ENCODE data around the gene SGMS1. TPM values are rescaled to one million over a fixed set of nuclear protein-coding genes. Genes with fewer than 3 reads are reported as not detected.

Gene SGMS1
- total RNA-seq, 1 experiment from 2014 or later: 20.4 TPM

DNA sequence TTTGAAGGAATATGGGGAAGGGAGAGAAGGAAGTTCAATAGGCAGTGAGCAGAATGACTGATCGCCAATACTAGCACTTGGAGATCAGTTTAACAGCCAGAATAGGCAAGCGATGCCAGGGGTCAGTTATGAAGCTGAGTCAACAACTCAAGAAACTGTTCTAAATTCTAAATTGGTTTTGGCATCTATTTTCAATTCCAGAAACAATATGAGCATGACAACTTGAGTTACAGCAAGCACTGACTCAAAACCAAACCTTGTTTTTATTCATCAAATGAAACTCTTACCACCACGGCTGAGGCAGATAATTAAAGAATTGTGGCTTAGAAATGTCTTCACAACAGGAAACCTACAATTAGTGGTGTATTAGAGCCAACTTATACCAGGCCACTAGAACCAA is 192.0 kb downstream of the SGMS1 start:
- H4K8ac ChIP-seq (replicated peaks; ENCODE audit: insufficient read length, low read depth, low read length): no peak overlapping the region
- no peak overlapping the region for H3K4me3 Mint-ChIP-seq
- no peak overlapping the region for H2BK12ac ChIP-seq (ENCODE audit: insufficient read length, low read depth, low read length)
- WGBS (ENCODE audit: extremely low coverage, insufficient read length, low lambda C conversion rate): no CpG with 5 or more reads among the region's 3 CpGs
- H3K79me1 ChIP-seq (ENCODE audit: insufficient read depth, low read depth, low read length, poor library complexity, severe bottlenecking): no peaks in the 10 kb centered on the region
- H3K4me2 ChIP-seq (ENCODE audit: insufficient read depth, insufficient read length, low read length): no peak overlapping the region
- H4K91ac ChIP-seq (ENCODE audit: insufficient read length, low read depth, low read length): no peak overlapping the region
- H4K5ac ChIP-seq (ENCODE audit: insufficient read length, low read depth, low read length): no peak overlapping the region
- no peak overlapping the region for H2BK20ac ChIP-seq (ENCODE audit: low read depth, low read length, poor library complexity, severe bottlenecking)
- no peak overlapping the region for H3K14ac ChIP-seq (ENCODE audit: insufficient read depth, low read length)
- no peak overlapping the region for H3K18ac ChIP-seq (ENCODE audit: insufficient read length, low read depth, low read length)
- no peaks in the 10 kb centered on the region; the same call in 1 of the 2 replicates for H3K4me1 ChIP-seq (ENCODE audit: insufficient read depth, low read length)
- peaks cover 0 to 4% (median 2%) of the 10 kb centered on the region in 3 experiments; a peak in 3 of 7 replicates for H3K36me3 Mint-ChIP-seq (ENCODE audit: insufficient read depth in 1 of 3, low read depth in 3 of 3)
- no peaks in the 10 kb centered on the region for H3K79me2 ChIP-seq (ENCODE audit: insufficient read depth, low read length)
- H3K27me3 ChIP-seq (ENCODE audit: insufficient read depth, low read length): no peaks in the 10 kb centered on the region
- no peaks in the 10 kb centered on the region for H3K9me3 Mint-ChIP-seq
- H3K9me3 ChIP-seq (ENCODE audit: control insufficient read depth, low read depth, low read length): no peaks in the 10 kb centered on the region
- no peaks in the 10 kb centered on the region for H4K20me1 ChIP-seq (ENCODE audit: control insufficient read depth, insufficient read depth, insufficient read length)
- H3K56ac ChIP-seq (ENCODE audit: insufficient read length, low read depth, low read length): no peak overlapping the region
- TF ChIP-seq, protein P1, sequence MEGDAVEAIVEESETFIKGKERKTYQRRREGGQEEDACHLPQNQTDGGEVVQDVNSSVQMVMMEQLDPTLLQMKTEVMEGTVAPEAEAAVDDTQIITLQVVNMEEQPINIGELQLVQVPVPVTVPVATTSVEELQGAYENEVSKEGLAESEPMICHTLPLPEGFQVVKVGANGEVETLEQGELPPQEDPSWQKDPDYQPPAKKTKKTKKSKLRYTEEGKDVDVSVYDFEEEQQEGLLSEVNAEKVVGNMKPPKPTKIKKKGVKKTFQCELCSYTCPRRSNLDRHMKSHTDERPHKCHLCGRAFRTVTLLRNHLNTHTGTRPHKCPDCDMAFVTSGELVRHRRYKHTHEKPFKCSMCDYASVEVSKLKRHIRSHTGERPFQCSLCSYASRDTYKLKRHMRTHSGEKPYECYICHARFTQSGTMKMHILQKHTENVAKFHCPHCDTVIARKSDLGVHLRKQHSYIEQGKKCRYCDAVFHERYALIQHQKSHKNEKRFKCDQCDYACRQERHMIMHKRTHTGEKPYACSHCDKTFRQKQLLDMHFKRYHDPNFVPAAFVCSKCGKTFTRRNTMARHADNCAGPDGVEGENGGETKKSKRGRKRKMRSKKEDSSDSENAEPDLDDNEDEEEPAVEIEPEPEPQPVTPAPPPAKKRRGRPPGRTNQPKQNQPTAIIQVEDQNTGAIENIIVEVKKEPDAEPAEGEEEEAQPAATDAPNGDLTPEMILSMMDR (conservative IDR thresholded peaks at IDR 0.05): no peak
- no peak overlapping the region for H2BK120ac ChIP-seq (ENCODE audit: low read depth, low read length, poor library complexity, severe bottlenecking)
- DNase-seq: no peak
- no peak overlapping the region for H2BK5ac ChIP-seq (ENCODE audit: insufficient read length, low read length)
- peak overlapping the region; percentile 11 to 72 (median 47); a peak in 5 of 7 replicates for H3K27ac Mint-ChIP-seq
- no peak overlapping the region for H3K9ac ChIP-seq (ENCODE audit: extremely low read depth, insufficient read length, low read length)
- H2BK15ac ChIP-seq (ENCODE audit: low read depth, low read length): no peak overlapping the region
- H2AK5ac ChIP-seq (ENCODE audit: insufficient read length, low read length): no peak overlapping the region
- H3K27ac ChIP-seq (ENCODE audit: insufficient read length, low read depth, low read length): no peak overlapping the region
- no peaks in the 10 kb centered on the region for H3K27me3 Mint-ChIP-seq (ENCODE audit: low read depth)
- no peak overlapping the region for H3K23ac ChIP-seq (ENCODE audit: insufficient read length, low read depth, low read length)
- no peak overlapping the region for H2AFZ ChIP-seq (ENCODE audit: low read length)
- no peak overlapping the region for H3T11ph ChIP-seq (ENCODE audit: low read length)
- no peak overlapping the region for H3K4ac ChIP-seq (ENCODE audit: low read depth, low read length)
- H3K4me1 Mint-ChIP-seq: peaks cover 9 to 19% of the 10 kb centered on the region in 2 experiments
- no peaks in the 10 kb centered on the region for H3K23me2 ChIP-seq (ENCODE audit: insufficient read length, low read depth, low read length, poor library complexity, severe bottlenecking)
